GM20000 (cell line): ENCODE data around the gene LIN54.
"Not testable (repeated sequence)": the region's sequence is repeated elsewhere in the genome, so short reads cannot be mapped to it uniquely, and the experiment has no call there.

ENCODE experiments used
- DNase-seq: peaks from one replicate; pipeline ENCODE4 v3.0.0; 2012; ENCODE audit warnings: low spot score
- CTCF ChIP-seq: IDR thresholded peaks from 2 replicates; pipeline ENCODE4 v1.5.1; 2012; ENCODE audit warnings: mild to moderate bottlenecking, control low read depth; ENCODE audit errors: extremely low read depth, missing control alignments

LIN54 gene

GRCh38 chr4:83034630-83035494 is 24.2 kb upstream of the LIN54 start, which contains the start of gene COPS4:
COPS4 (plus strand) TSS chr4:83035183; CDS start chr4:83035225, 42 bp downstream.
- DNase-seq = peak; percentile 91
- TF ChIP-seq CTCF = no peak

GRCh38 chr4:83029688-83030087 is 19.1 kb upstream of the LIN54 start:
- no peak for DNase-seq
- no peak for TF ChIP-seq CTCF

GRCh38 chr4:83028976-83029375 is 18.4 kb upstream of the LIN54 start:
- no peak for DNase-seq
- TF ChIP-seq CTCF = no peak

GRCh38 chr4:83025563-83025962 is 14.9 kb upstream of the LIN54 start:
- TF ChIP-seq CTCF = no peak
- no peak for DNase-seq

- DNase-seq = no peak
- TF ChIP-seq CTCF = no peak
Observed at GRCh38 chr4:83024233-83024632, 13.6 kb upstream of the LIN54 start.

GRCh38 chr4:83023599-83023998 is 13.0 kb upstream of the LIN54 start:
- DNase-seq = not testable (repeated sequence)

GRCh38 chr4:83022724-83023450 is 12.3 kb upstream of the LIN54 start:
- no peak for DNase-seq
- TF ChIP-seq CTCF = no peak
